ENCODE results near the gene SLC7A8.

DNA sequence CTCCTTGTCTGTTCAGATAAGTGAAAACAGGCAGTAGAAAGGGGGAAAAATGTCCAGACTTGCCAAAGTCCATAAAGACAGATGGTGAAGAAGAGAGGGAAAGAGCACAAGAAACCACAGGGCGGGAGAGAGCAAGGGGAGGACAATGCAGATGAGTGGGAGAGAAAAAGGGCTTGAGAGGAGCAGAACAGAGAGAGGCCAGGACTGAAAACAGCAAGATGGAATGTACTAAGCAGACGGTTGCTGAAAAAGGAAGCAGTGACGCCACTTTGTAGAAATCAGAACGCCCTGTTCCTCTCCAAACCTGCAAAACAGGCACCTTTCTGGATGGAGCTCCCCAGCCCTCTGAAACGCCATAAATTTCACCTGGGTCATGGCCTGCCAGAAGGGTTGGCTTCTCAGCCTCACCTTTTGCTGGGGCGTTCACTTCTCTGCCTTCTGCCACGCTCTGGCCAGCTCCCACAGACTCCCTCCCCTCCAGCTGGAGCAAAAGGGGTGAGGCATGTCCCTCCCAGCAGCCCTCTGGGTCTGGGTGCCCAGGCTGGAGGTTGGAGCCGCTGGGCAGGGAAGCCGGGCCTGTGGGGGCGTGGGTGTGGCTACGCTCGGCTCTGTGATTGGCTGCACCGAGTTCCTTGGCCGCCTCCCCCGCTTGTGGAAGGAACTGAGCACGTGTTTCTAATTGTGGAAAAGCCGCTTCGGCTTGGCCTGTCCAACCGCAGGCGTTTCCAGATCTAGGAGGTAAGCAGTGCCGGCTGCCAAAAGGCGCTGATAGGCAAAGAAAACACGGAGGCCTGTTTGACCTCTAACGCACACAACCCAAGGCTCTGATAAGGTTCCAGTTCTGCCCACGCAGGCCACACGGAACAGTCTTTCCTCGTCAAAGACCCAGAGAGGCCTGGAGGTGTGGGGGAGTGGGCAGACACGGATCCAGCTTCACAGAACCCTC, 29.3 kb downstream of the SLC7A8 start:
- TF ChIP-seq RAD21 (IDR thresholded peaks at IDR 0.05; ENCODE audit: low read depth), result no peak
- no peak for TF ChIP-seq EGR1 (IDR thresholded peaks at IDR 0.05)
- no peak for TF ChIP-seq ZBTB7A (IDR thresholded peaks at IDR 0.05; ENCODE audit: low read depth)
- TF ChIP-seq EP300 (IDR thresholded peaks at IDR 0.05; ENCODE audit: borderline replicate concordance), result no peak
- no peak for TF ChIP-seq YY1 (IDR thresholded peaks at IDR 0.05; ENCODE audit: low read depth)
- no peak for TF ChIP-seq NFIC (IDR thresholded peaks at IDR 0.05)
- TF ChIP-seq, protein P1, sequence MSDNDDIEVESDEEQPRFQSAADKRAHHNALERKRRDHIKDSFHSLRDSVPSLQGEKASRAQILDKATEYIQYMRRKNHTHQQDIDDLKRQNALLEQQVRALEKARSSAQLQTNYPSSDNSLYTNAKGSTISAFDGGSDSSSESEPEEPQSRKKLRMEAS (IDR thresholded peaks at IDR 0.05), result no peak
- TF ChIP-seq TCF12 (IDR thresholded peaks at IDR 0.05; ENCODE audit: low read depth), result no peak
- TF ChIP-seq, protein P2, sequence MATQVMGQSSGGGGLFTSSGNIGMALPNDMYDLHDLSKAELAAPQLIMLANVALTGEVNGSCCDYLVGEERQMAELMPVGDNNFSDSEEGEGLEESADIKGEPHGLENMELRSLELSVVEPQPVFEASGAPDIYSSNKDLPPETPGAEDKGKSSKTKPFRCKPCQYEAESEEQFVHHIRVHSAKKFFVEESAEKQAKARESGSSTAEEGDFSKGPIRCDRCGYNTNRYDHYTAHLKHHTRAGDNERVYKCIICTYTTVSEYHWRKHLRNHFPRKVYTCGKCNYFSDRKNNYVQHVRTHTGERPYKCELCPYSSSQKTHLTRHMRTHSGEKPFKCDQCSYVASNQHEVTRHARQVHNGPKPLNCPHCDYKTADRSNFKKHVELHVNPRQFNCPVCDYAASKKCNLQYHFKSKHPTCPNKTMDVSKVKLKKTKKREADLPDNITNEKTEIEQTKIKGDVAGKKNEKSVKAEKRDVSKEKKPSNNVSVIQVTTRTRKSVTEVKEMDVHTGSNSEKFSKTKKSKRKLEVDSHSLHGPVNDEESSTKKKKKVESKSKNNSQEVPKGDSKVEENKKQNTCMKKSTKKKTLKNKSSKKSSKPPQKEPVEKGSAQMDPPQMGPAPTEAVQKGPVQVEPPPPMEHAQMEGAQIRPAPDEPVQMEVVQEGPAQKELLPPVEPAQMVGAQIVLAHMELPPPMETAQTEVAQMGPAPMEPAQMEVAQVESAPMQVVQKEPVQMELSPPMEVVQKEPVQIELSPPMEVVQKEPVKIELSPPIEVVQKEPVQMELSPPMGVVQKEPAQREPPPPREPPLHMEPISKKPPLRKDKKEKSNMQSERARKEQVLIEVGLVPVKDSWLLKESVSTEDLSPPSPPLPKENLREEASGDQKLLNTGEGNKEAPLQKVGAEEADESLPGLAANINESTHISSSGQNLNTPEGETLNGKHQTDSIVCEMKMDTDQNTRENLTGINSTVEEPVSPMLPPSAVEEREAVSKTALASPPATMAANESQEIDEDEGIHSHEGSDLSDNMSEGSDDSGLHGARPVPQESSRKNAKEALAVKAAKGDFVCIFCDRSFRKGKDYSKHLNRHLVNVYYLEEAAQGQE (IDR thresholded peaks at IDR 0.05; ENCODE audit: low read depth), result no peak
- TF ChIP-seq, protein P3, sequence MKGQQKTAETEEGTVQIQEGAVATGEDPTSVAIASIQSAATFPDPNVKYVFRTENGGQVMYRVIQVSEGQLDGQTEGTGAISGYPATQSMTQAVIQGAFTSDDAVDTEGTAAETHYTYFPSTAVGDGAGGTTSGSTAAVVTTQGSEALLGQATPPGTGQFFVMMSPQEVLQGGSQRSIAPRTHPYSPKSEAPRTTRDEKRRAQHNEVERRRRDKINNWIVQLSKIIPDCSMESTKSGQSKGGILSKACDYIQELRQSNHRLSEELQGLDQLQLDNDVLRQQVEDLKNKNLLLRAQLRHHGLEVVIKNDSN (IDR thresholded peaks at IDR 0.05), result no peak

All from Ishikawa (cell line).